SHP77 treated with DMSO at 0.1 percent for 48 hours (cell line): Measurements from ENCODE around the gene NOXA1.
A peak's percentile ranks its signal among the peaks of the same experiment; 100 is the strongest.

Source experiments
- DNase-seq: peaks from one replicate; lab custom pipeline; 2025; lab: John Stamatoyannopoulos, UW

Gene NOXA1

DNA sequence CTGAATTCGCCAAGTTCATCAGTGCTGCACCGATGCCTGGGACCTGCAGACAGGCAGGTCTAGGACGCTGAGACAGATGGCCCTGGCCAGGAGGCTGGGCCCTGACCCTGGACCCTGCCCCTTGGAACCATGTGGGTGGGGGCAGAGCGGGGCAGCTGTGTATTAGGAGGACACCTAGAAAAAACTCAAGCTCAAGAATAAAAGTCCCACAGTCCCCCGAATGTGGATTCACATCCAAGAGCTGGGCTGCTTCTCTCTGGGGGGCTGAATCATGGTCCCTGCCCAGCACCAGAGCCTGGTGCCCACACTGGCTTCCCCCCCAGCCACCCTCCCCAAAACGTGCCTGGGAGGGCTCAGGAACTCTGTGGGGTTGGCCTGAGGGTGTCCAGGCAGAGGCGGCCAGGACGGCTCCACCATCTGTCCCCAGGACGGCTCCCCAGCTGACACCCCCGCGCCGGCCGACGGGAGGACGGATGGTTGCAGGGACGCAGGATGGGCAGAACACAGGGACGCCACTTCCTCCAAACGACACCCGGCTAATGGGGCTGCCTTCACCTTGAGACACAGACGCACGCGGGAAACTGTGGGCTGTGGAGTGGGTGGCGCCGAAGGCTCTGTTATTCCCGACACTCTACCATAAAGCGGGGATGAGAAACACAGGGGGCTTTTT, 35.2 kb upstream of the NOXA1 start:
- no peak for DNase-seq

DNA sequence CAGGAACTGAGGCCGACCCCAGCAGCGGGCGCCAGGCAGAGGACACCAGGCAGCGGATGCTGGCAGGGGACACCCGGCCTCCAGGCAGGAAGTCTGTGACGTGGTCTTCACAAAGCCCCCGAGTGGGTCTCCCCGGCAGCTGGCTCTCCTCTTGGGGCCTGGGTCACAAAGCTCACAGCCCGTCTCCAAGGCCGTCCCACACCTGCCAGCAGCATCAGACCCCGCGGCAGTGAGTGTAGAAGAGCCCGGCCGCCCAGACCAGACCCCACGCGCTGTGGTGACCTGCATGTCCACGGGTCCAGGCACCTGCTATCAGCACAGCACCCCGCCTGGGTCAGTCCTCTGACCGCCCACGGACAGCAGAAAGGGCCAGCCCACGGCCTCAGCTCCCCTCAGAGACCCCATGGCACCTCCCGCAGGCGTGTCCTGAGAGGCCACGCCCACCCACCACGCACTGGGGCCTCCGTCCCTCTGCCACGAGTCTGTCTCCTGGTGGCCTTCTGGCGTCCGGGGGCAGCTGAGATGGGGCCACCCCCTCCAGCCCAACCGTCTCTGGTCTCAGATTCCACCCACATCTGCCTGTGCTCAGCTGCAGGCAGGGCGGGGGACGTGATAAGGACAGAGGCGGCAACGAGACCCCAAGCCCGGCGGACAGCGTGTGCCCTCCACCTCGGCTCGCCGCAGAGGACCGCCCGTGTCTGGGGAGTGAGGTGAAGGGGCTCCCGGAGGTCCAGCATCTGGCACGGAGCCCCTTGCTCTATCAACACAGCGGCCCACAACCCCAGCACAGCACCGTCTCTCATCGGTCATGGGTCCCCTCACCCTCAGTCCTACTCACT, 34.4 kb upstream of the NOXA1 start:
- DNase-seq: no peak

DNA sequence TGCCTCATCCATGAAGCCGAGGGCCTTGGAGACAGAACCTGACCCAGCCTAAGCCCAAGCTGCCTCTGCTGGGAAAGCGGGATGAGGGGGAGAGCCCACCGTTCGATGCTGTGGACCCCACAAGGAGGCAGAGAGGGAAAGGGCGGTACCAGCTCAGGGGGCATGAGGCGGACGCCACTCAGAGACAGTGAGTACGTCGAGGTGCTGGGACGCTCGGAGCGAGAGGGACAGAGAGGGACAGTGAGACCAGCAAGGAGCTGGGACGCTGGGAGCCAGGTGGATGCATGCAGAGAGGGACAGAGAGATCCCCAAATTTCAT, 33.8 kb upstream of the NOXA1 start:
- no peak for DNase-seq

GRCh38 chr9:137390553-137391410, 32.4 kb upstream of the NOXA1 start:
- peak; percentile 75 for DNase-seq

DNA sequence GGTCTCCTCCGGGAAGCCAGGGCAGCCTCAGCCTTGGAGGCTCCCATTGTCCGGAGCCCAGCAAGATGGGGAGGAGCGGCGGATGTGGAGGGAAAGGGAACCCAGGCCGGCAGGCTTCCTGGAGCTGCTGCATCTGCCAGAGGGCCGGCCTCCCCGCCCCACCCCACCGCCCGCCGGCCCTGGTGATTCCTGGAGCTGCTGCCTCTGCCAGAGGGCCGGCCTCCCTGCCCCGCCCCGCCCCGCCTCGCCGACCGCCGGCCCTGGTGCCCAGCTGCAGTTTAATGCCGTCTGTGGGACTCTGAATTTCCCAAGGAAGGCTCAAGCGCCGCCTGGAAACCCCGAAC, 31.8 kb upstream of the NOXA1 start:
- DNase-seq: no peak

- no peak for DNase-seq
Measured at GRCh38 chr9:137392232-137393007, 30.8 kb upstream of the NOXA1 start.

GRCh38 chr9:137393176-137394150, 29.7 kb upstream of the NOXA1 start:
- DNase-seq: no peak

DNA sequence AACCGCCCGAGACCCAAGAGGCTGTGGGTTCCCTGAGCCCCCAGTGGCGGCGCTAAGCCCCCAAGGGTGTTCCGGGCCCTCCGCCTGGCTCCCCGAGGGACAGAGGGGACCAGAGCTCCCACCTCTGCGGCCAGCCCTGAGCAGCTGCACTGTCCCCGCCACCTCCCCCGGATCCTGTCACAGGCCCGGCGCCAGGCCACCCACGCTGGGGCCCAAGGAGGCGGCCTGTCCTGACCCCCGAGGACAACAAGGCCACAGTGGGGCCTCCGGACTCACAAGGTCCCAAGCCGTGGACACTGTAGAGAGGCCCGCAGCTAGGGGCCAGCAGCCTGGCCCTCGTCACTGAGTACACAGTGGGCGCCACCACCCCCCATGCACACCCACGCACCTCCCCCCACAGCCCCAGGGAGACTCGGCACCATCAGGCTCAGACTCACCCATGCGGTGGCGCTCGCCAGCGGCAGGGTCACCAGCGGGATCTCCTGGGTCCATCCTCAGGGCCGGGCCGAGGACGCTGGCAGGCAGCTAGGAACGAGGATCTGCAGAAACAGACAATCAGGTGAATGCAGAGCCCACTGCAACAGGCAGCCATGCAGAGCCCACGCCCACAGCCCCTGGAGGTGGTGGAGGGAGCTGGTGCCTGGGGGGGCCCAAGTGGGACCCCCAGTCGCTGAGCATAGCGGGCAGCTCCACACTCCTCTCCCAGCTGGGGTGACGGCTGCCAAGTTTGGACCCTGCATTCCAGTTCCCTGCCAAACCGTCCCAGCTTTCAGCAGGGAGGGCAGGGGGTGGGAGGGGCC, 28.1 kb upstream of the NOXA1 start:
- no peak for DNase-seq

DNA sequence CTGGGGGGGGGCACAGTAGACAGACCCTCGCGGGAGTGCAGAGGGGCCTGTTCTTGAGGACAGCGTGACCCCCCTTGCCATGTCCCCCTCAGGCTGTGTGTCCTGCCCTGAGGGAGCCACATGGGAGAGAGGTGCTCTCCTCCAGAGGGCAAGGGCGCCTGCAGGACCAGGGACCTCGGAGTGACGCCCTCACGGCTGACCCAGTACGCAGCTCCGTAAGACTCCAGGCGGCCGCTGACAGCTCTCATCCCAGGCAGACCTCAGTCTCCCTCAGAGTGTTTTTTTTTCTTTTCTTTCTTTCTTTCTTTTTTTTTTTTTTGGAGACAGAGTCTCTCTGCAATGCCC, 27.6 kb upstream of the NOXA1 start:
- DNase-seq: no peak

DNA sequence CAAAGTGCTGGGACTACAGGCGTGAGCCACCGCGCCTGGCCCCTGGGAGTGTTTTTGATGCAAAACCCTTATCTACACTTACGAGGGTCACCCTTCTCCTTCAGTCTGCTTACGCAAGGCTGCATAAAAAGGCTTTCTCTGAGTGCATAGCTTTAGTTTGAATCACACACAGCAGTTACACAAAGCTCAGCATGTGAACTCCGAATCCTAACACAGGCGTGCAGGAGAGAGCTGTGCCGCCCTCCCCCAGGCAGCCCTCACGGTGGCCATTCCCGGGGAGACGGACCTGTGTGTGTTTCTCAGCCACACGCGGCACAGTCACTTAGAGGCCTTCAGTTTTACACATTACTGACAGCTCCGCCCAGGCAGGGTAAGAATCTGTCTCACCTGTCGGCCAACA, 27.0 kb upstream of the NOXA1 start:
- no peak for DNase-seq

- no peak for DNase-seq
Measured at GRCh38 chr9:137396634-137397367, 26.4 kb upstream of the NOXA1 start.

DNA sequence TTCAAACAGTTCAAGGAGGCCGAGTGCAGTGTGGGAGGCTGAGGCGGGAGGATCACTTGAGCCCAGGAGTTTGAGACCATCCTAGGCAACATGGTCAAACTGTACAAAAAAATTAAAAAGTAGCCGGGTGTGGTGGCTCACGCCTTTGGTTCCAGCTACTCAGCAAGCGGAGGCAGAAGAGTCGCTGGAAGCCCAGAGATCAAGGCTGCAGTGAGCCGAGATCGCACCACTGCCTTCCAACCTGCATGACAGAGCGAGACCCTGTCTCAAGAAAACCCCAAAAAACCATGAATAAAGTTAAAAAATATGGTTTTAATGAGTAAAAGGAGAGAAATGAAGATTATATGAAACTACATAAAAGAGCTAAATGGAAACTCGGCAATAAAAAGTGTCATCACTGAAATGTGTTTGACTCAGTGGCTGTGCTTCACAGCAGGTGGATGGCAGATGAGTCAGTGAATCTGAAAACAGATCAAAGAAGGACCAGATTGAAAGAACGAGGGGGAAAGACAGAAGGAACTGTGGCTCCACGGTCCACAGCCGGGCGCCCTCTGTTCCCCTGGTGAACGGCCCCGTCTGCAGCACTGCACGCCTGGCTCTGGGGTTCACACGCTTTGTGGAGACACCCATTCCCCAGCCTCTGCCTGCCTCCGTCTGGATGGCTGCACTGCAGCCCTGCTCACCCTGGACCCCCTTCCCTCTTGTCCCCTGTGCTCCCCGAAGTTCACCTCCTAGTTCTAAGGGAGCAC, 25.3 kb upstream of the NOXA1 start:
- DNase-seq: no peak

DNA sequence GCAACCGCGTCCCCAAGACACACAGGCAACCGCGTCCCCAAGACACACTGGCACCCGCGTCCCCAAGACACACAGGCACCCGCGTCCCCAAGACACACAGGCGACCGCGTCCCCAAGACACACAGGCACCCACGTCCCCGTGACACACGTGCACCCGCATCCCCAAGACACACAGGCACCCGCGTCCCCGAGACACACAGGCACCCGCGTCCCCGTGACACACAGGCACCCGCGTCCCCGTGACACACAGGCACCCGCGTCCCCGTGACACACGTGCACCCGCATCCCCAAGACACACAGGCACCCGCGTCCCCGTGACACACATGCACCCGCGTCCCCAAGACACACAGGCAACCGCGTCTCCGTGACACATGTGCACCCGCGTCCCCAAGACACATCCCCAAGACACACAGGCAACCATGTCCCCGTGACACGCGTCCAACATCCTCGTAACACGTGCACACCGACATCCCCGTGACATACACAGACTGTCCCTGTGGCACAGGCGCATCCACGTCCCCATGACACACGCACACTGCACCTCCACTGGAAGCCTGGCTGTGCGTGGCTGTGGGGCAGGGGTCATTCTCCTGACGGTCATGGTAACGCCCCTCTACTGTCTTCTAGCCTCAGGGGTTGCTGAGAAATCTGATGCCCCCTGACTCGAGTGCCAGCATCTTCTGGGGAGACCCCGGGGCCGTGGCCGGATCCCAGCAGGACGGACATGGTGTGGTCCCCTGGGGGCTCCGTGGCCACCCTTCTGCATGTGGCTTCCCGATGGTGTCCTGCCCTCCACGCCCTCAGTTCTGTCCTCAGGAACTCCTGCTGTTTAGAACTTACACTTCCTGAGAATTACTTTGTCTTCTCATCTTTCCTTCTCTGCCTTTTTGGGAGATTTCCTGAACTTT, 24.4 kb upstream of the NOXA1 start:
- DNase-seq: no peak

DNA sequence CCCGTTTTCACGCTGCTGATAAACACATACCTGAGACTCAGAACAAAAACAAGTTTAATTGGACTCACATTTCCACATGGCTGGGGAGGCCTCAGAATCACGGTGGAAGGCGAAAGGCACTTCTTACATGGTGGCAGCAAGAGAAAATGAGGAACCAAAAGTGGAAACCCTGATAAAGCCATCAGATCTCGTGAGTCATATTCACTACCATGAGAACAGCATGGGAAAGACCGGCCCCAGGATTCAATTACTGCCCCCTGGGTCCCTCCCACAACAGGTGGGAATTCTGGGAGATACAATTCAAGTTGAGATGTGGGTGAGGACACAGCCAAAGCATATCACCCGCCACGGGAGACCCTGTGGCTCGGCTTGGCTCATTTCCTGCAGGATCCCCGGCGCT, 20.4 kb upstream of the NOXA1 start:
- no peak for DNase-seq

- DNase-seq: no peak
Measured at GRCh38 chr9:137403269-137403668, 19.9 kb upstream of the NOXA1 start.

DNA sequence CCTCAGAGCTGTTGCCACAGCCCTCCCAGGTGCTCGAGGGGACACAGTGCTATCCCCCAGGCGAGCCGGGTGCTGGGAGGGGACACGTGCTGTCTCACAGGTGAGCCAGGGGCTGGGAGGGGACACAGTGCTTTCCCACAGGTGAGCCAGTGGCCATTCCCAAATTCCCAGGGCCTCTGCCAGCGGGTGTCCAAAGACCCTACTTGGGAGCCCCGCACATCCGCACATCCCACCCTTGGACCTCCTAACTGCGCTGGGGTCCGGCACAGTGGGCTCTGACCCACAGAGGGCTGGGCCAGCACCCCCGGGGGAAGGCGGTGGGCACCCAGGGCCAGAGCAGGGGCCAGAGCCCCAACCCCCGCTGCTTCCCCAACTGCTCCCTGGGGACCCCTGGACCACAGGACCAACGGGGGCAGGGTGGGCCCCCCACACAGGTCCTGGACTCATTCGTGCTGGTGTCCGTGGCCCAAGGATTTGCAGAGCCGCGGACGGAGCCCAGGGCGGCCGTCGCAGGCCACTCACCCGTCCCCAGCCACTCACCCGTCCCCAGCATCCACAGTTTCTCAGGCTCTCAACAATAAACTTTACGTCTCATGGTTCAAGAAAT, 18.1 kb upstream of the NOXA1 start:
- DNase-seq: no peak

GRCh38 chr9:137405677-137406081, 17.5 kb upstream of the NOXA1 start:
- no peak for DNase-seq
